ENCODE measurements around the gene ARHGDIA.

Gene ARHGDIA

GRCh38 chr17:81821147-81821546, 50.0 kb downstream of the ARHGDIA start:
- DNase-seq: no peak

- no peak for DNase-seq
These were observed 51.4 kb downstream of the ARHGDIA start for GRCh38 chr17:81819708-81820107.

GRCh38 chr17:81817758-81818147, 53.4 kb downstream of the ARHGDIA start:
- DNase-seq: no peak

All from CD4-positive, alpha-beta T cell treated with Interleukin-17A for 4 hours (primary cell).